GM19035 (cell line): ENCODE results near the gene TMEM232.
A peak's percentile ranks its signal among the peaks of the same experiment; 100 is the strongest.
"Not testable (repeated sequence)": the region's sequence is repeated elsewhere in the genome, so short reads cannot be mapped to it uniquely, and the experiment has no call there.

ENCODE experiments used
- ATAC-seq: cut with Tn5 transposase; IDR thresholded peaks from one replicate; pipeline ENCODE4 v1.9.1; 2021; ENCODE audit not compliant: unreplicated experiment

TMEM232 gene

GRCh38 chr5:110536120-110537115 lies 190.1 kb downstream of the TMEM232 start:
- ATAC-seq: no peak

DNA sequence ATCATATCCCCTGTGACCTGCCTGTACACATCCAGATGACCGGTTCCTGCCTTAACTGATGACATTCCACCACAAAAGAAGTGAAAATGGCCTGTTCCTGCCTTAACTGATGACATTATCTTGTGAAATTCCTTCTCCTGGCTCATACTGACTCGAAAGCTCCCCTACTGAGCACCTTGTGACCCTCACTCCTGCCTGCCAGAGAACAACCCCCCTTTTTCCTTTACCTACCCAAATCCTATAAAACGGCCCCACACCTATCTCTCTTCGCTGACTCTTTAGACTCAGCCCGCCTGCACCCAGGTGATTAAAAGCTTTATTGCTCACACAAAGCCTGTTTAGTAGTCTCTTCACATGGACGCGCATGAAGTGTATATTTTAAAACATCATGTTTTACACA lies 191.3 kb downstream of the TMEM232 start:
- ATAC-seq: not testable (repeated sequence)

GRCh38 chr5:110525762-110526161 lies 200.7 kb downstream of the TMEM232 start:
- ATAC-seq: no peak

DNA sequence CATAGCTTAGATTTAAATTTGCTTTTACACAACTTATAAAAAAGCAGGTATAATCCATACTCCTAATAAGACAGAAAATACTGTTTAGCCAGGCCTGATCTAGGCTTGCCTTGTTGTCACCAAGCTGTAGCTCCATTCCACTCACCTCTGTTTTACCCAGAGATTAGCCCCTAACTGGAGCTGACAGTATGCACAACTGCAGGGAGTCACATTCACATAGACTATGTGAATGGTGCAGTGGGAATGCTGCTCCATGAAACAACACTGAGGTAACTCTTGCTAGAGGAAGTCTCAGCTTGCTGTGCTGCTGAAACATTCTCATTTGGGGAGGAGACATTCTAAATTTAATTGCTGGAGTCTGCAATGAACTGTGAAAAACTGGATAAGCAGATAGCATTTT lies 209.1 kb downstream of the TMEM232 start:
- ATAC-seq: no peak

DNA sequence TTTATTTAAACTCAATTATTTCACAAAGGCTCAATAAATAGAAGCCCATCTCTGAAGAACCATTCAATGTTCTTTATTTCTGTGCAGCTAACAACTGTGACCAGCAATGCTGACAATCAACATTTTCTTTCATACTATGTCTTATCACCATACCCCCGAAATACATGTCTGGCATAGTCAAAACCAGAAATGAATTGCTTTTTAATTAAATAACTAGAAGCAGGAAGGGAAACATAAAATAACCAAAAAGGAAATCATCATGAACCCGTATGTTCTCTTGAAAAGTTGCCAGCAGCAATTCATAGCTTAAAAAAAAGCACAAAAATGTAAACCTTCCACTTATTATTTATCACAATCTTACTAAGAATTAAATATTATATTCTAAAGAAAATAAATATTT lies 212.4 kb downstream of the TMEM232 start:
- ATAC-seq: no peak

DNA sequence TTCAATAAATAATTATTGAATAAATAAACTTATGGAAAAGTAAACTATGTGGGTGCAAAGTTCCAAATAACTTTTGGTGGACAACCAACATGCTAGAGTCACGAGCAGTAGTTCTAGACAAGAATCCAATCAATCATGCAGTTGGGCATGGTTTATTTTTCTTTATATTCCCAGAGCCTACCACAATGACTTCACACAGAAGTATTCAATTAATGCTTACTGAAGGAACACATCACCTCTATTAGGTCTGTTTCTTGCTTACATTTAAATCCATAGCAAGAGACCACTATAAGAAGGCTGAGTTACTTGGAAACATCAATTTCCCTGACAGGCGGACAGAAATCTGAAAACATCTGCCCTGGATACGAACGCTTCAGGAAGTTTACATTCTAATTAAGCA lies 214.2 kb downstream of the TMEM232 start:
- no peak for ATAC-seq

GRCh38 chr5:110510146-110510545 lies 216.3 kb downstream of the TMEM232 start:
- no peak for ATAC-seq

DNA sequence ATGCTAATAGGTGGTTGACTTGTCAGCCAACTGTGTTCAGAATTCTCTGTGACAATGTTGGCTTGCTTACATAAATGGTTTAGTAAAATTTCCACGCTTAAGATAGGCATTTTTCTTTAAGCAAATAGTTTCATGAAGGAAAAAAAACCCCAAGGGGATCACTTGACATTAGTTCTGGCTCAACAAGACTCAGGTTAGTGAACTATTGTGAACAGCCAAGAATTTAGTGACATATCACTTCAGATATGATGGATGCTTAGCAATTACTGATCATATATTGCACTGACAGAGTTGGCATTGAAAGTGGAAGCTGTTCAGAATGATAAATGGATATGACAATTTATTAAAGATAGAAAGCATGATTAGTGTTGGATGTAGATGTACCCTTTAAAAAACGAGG lies 218.5 kb downstream of the TMEM232 start:
- ATAC-seq: no peak

DNA sequence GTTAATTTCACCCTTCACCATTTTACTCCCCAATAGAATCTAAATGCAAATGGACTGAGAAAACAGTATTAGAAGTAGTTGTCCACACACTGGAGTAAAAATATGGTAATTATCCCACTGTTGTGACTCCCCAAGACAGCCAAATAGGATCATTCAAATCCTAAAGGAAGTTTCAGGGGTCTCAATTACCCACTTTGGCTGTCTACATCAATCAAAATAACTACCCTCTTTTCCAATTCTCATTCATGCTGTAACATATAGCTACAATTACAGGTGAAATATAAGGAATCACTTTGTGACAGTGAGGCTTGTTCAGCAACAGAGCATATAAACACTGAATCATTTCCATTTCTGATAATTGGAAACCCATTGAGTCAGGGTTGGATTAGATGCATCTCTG lies 220.1 kb downstream of the TMEM232 start:
- ATAC-seq: no peak

DNA sequence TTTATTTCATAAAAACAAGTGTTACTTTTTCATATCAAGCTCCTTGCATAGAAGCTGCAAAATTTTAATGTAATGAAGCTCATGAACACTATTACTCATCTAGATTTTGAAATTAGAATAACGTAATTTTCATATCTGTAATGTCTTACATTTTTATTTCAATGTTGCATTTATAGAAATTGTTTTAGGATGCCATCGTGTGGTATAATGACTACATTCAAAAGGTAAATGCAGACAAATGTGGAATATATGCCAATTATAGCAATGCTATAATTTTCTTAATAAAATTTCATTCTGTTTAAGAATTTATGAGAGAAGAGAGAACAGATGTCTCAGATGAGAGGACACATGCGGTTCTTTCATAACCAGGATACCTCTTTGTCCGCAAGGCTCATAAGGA lies 230.2 kb downstream of the TMEM232 start:
- ATAC-seq: no peak

DNA sequence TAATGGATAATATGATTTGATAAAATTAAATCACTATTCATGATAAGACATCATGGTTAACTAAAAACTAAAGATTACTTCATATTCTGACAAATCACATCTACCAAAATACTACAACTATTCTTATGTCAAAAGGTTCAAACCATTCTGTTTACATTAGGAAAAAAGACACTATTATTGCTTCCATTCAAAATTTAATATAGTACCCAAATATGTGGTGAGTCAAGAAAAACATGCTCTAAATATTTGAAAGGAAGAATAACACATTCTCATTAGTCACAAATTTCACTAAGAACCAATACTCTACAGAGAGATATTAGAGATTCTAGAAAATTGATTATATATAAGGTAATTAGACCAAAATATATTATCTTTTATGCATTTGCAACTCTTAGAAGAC lies 234.0 kb downstream of the TMEM232 start:
- ATAC-seq: no peak

- no peak for ATAC-seq
Observed at GRCh38 chr5:110478895-110479294, 247.6 kb downstream of the TMEM232 start.

GRCh38 chr5:110477911-110478310 lies 248.6 kb downstream of the TMEM232 start:
- no peak for ATAC-seq

DNA sequence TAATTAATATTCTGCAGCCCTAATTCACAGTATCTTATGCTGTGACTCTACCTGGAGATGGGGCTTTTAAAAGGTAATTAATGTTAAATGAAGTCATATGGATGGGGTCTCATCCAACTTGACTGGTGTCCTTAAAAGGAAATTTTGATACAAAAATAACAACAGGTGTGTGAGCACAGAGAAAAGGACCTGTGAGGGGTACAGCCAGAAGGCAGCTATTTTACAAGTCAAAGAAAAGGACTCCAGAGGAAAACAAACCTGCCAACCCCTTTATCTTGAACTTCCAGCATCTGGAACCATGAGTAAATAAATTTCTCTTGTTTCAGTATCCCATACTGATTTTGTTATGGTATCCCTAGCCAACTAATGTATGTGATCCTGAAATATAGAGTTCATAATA lies 250.3 kb downstream of the TMEM232 start:
- ATAC-seq: no peak

GRCh38 chr5:110475529-110475928 lies 250.9 kb downstream of the TMEM232 start:
- no peak for ATAC-seq

DNA sequence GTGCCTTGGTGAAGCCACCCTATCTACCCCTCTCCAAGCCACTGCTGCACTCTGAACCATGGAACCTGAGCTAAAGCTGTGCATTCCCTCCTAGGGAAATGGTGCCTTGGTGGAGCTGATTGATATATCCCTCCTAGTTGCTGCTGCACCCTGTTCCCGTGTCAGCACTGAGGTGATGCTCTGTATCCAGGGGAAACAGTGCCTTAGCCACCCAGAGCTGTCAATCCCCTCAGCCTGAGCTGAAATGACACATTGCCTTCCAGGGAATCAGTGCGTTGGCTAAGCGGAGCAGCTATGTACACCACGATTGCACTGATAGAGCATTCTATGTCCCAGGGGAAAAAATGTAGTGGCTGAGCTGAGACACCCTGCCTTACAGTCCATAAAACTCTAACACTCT lies 257.0 kb downstream of the TMEM232 start:
- no peak for ATAC-seq

DNA sequence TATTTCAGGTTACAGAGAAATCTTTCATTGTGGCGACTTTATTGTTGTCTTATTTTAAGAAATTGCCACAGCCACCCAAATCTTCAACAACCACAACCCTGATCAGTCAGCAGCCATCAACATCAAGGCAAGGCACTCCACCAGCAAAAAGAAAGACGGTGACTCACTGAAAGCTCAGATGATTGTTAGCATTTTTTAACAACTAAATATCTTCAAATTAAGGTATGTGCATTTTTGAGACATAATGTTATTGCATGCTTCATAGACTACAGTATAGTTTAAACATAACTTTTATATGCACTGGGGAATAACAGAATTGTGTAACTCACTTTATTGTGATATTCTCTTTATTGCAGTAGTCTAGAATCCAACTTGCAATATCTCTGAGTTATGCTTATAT lies 263.4 kb downstream of the TMEM232 start:
- ATAC-seq: no peak

DNA sequence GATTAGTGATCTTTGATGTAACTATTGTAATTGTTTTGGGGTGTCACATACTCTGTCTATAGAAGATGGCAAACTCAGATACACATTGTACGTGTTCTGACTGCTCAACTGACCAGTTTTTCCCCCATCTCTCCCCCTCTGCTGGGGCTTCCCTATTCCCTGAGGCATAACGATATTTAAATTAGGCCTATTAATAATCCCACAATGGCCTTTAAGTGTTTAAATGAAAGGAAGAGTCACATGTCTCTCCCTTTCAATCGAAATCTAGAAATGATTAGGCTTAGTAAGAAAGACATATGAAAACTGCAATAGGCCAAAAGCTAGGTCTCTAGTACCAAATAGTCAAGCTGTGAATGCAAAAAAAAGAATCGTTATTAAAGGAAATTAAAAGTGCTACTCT lies 265.6 kb downstream of the TMEM232 start:
- ATAC-seq: no peak

DNA sequence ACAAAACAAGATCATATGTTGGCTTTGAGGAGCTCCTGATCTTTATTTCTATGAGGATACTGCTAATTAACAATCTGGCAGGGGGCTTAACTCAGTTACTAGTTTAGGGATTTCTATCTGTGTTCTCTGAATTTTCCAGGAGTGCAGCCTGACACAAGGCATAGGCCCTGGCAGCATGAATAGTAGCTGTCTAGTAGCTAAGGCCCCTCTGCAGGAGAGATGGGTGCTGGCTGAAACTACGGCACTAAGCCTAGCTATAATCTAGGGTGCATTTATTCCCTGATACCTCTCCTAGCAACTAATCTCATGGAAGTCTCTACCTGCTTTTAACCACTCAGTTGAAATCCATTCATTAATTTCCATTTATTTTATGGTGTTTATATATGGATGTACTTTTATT lies 268.2 kb downstream of the TMEM232 start:
- no peak for ATAC-seq

DNA sequence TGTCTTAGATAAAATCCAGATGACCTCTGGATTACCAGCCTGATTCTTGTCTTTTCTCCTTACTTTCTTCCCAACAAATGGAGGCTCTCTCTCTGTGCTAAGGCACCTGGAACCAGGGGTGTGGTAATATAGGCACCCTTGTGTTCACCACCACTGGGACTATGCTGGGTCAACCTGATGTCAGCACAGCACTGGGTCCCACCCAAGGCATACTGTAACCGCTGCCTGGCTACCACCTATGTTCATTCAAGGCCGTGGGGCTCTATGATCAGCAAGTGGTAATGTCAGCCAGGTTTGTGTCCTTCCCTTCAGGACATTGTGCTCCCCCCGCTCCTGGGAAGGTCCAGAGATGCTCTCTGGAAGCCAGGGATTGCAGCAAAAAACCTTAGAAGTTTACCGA lies 283.6 kb downstream of the TMEM232 start:
- ATAC-seq: no peak

GRCh38 chr5:110441035-110441434 lies 285.4 kb downstream of the TMEM232 start:
- peak; percentile 73 for ATAC-seq

DNA sequence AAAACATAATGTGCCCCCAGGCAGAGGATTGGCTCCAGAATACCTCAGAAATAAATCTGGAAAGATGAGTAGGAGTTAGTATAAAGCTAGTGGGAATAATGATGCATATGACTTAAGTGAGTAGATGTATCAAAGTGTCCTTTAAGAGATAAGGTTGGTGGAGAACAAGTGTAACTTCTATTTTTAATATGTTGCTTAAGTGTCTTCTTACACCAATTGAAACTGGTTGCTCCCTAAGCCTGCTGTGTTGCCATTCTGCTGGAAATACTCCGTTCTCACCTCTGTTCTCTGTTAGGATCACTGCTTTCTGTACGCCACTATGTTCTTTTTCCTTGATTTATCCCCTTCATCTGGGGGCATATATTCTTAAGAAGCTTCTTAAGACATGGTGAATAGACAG lies 286.4 kb downstream of the TMEM232 start:
- ATAC-seq: no peak

DNA sequence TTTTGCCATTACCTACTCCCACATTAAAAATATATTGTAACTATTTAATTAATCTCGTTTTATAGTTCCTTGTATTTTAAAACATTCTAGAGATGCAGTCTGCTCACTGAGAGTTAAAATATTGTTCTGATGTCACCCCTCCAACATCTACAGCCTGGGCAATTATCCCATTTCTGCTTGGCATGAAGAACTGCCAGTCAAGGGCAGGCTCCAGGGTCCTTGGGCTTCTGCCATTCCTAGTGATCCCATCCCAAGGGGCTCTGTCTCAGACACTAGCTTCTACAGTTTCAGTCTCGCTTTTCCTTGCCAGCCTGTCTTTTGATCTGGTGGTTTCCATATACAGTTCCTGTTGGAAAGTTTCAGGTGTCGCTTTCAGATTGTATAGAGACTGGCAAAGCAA lies 287.2 kb downstream of the TMEM232 start:
- ATAC-seq: no peak
